ENCODE data around the gene MMADHC.
"Not testable (repeated sequence)": the region's sequence is repeated elsewhere in the genome, so short reads cannot be mapped to it uniquely, and the experiment has no call there.

Gene MMADHC

DNA sequence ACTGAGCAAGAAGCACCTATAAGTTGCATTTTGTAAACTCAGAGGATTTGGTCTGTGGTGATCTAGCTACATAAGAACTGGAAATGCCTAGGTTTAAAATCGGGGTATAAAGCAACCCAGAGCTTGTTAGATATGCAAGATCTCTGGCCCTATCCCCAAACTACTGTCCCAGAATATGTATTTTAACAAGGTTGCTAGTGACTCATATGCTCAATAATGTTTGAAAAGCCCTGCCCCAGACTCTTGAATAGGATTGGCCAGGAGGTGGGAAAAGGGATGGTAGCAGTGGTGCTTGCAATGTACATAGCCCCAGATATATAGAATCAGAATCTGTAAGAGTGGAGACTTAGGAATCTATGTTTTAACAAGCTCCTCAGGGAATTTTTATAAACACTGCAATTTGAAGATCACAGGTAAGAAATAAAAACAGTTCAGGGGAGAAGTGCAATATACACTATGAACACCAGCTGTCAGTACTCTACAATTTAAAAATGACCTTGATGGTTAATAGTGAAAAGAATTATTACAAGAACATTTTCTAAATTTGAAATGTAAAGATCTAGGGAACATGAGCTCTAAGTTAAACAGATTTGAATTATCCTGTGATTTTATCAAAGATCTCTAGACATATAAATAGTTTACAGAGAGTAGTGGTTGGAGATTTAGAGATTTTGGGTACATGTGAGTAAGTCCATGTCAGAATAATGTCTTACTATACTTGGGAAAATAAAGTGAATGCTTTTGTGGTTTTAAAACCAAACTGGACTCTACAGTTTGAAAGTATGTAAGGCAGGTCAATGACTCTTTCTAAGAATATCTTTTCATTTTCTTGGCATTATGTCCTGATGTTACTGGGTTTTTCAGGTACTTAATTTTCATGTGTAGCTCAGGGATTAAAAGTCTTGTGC lies 7.7 kb upstream of the MMADHC start:
- DNase-seq (ENCODE audit: low spot score) = peak; percentile 29

- DNase-seq (ENCODE audit: low spot score) = no peak
Measured at GRCh38 chr2:149594411-149594810, 6.8 kb upstream of the MMADHC start.

DNA sequence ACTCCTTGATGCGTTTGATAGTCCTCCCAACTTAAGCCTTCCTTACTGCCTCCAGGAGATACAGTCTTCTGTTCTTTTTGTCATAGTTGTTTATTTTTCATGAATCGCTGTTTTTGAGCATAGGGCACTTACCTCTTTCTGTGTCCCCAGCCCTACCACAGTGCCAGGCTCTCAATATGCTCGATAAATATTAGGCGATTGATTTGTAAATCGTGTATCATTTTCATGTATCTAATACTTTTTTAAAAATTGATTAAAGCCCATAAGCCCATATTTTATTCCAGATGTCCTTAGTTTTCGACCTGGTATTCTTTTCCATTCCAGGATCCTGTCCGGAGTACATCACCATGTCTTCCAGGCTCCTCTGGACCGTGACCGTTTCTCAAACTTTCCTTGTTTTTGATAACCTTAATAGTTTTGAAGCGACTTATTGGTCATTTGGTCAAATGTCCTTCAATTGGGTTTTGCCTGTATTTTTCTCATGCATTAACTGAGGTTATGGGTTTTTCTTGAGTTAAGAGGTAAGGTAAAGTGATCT lies 444 bp upstream of the MMADHC start:
- DNase-seq (ENCODE audit: low spot score) = no peak

DNA sequence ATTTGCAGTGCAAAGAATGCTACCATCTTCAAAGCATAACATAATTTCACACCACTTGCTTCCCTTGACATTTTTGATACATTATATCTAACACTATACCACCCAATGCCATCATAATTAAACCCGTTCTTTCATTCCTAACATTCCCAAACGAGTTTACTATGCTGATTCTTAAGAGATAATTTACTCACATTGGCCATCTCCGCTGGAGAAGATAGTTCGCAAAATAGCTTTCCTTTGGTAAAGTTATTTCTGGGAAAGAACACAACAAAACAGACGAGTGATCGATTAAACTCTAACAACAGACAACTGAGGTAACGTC lies 716 bp downstream of the MMADHC start:
- DNase-seq (ENCODE audit: low spot score) = no peak

GRCh38 chr2:149586063-149586462 lies 1.5 kb downstream of the MMADHC start:
- no peak for DNase-seq (ENCODE audit: low spot score)

- no peak for DNase-seq (ENCODE audit: low spot score)
Measured at GRCh38 chr2:149585166-149585885, 2.2 kb downstream of the MMADHC start.

DNA sequence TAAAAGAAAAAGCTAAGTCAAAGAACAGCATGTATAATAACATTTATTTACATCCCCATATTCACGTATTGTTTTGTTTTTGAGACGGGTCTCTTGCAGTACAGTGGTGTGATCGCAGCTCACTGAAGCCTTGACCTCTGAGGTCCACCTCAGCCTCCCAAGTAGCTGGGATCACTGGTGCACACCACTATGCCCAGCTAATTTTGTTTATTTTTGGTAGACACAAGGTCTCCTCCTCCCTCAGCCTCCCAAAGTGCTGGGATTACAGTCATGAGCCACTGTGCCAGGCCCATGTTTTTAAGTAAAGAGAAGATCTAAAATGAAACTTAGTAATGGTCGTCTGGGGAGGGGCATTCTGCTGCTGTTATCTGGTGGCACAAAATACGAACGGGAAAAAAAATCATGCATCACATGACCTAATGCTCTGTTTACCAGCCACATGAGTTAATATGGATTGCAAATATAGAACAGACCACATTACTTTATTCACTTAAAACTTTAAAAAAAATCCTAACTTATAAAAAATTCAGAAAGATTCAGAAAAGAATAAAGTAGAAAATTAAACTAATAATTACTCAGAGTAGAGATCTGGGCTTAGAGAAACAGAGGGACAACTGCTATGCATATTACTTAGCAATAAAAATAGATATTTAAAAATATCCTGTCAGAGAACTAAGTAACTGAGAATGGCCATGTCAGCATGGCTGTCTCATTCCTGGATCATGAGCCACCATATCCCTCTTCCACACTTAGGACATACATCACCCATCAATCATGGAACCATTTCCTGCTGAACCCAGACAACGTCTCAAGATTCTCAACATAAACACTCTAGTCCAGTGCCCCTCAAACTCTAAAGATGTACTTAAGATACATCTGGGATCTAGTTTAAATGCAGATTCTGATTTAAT lies 7.3 kb downstream of the MMADHC start:
- no peak for DNase-seq (ENCODE audit: low spot score)

DNA sequence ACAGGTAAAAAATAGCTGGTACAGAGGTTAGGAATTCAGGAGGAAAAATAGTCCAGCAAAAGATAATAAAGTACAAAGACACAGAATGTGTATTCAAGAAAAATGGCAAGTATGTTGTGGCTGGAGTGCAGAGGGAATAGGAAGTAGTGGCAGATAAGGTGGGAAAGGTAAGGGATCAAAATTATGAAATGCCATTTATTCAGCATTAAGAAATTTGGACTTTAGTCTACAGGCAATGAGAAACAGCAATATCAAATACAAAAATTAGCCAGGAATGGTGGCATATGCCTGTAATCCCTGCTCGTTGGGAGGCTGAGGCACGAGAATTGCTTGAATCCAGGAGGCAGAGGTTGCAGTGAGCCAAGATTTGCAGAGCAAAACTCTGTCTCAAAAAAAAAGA lies 10.3 kb downstream of the MMADHC start:
- DNase-seq (ENCODE audit: low spot score) = no peak

DNA sequence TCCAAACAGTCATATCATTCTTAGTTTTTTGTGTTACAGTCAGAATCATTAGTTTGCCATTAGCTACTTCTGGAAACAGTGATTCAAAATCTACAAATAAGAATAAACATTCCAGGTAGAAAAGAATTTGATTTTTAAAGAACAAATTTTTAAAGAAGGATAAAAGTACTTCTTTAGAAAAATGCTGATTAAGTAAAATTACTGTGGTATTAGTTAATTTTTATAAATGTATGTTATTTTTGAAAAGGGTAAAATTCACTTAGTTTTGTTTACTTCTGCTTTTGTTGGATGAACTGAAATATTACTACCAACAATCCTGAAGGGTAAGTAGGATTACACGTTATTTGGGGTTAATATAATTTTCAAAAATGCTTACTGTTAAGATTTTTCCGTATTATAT lies 11.8 kb downstream of the MMADHC start:
- no peak for DNase-seq (ENCODE audit: low spot score)

GRCh38 chr2:149575277-149575676 lies 12.3 kb downstream of the MMADHC start:
- DNase-seq (ENCODE audit: low spot score) = no peak

DNA sequence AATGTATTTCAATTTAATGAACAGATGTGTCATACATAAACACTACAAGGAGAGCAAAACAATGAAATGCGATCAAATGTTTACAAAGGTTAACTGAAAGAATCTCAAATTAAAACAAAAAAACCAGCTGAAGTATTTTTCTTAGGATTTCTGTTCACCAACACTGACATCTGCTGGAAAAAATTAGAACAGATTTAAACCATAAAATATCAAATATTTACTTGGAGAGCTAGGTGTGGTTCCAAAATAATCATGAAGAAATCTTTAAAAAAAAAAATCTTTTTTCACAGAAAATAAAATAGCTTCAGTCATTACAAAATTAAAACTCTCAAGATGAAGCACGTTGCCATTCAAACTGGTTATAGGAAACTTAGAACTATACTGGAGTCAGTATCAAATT lies 13.8 kb downstream of the MMADHC start:
- peak; percentile 8 for DNase-seq (ENCODE audit: low spot score)

GRCh38 chr2:149572102-149572953 lies 15.2 kb downstream of the MMADHC start:
- DNase-seq (ENCODE audit: low spot score) = no peak

DNA sequence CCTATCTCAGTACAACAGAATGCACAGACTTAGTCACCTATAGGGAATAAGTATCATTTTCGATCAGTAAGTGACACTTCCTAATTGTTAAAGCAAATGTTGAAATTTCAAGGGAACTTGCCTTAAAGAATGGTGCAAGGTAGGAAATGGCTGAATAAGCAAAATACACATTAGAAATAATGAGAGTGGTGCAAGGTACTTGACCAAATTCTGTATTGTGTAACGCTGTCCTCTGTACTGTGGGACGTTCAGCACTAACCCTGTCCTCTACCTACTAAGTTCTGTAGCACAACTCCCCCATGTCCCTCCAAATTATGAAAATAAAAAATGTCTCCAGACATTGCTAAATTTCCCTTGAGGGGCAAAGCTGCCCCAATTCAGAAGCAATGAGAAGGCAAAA lies 19.4 kb downstream of the MMADHC start:
- DNase-seq (ENCODE audit: low spot score) = no peak

- DNase-seq (ENCODE audit: low spot score) = no peak
Measured at GRCh38 chr2:149566652-149567051, 20.9 kb downstream of the MMADHC start.

- DNase-seq (ENCODE audit: low spot score) = not testable (repeated sequence)
Measured at GRCh38 chr2:149565625-149566024, 21.9 kb downstream of the MMADHC start.

DNA sequence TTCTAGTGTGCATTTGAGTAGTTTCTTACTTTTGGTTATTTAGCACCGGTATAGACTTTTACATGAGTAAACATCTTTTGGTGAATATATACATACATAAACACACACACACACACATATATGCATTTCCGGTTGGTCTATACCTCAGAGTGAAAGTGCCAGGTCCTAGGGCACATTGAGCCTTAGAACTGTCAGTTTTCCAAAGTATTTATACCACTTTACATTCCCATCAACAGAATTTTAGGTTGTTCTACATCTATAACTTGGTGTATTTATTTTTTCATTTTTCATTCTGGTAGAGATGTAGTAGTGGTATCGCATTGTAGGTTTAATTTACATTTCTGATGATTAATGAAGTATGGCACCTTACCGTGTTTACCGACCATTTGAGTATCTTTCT lies 22.6 kb downstream of the MMADHC start:
- DNase-seq (ENCODE audit: low spot score) = no peak

GRCh38 chr2:149564097-149564496 lies 23.5 kb downstream of the MMADHC start:
- no peak for DNase-seq (ENCODE audit: low spot score)

- peak; percentile 66 for DNase-seq (ENCODE audit: low spot score)
Measured at GRCh38 chr2:149562324-149562723, 25.3 kb downstream of the MMADHC start.

DNA sequence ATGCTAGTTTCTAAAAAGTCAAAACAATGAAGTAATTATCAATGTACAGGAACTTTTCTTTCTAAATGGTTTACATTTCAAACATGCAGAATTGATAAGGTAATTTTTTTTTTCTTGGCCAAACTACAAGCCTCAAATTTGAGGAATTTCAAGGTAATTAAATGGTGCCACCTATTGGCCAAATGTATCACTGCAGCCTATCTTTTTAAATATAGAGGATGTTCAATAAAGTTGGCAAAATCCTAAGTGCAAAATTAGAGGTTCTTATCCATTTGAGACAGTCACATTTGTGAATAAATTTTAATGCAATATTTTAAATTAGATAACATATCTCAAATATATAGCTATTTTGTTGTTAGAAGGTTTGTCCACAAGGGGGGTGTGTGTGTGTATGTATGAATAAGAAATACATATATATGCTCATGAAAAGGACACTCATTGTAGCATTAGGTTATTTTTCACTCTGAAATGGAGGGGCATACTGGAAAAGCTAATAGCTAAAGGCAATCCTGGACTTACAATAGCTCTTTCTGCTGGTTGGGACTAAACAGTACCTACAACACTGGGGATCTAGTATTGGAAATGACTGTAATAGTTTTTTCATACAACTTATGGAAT lies 26.2 kb downstream of the MMADHC start:
- DNase-seq (ENCODE audit: low spot score) = peak; percentile 31

GRCh38 chr2:149559341-149560068 lies 28.1 kb downstream of the MMADHC start:
- no peak for DNase-seq (ENCODE audit: low spot score)
